Gastrocnemius medialis (tissue), 4 donors: ENCODE results near the gene TMEM221. TPM values are rescaled to one million over a fixed set of nuclear protein-coding genes. Genes with fewer than 3 reads are reported as not detected.

Experiments
- ATAC-seq, 2 donors: fragments of 150-250 bp; one replicate each; pipeline ENCODE4 v1.9.1; 2016
- DNase-seq, 2 donors: peaks; one replicate each; pipeline ENCODE4 v3.0.0-alpha.2; 2019
- H3K27ac ChIP-seq, 4 donors: fragments of 200-600 bp; sonication (generic); 1 replicate in 1 of 4; 2 replicates in 3 of 4; pipeline ENCODE4 v1.5.1; 2016 to 2018; ENCODE audit warnings: mild to moderate bottlenecking in 2 of 4, moderate library complexity in 1 of 4
- H3K27me3 ChIP-seq, 3 donors: fragments of 200-600 bp; sonication (generic) in 2 of 3; 1 replicate in 1 of 3; 2 replicates in 2 of 3; pipeline versions ENCODE4 v1.5.1 to v1.6.0; 2016 to 2019; ENCODE audit warnings: mild to moderate bottlenecking in 1 of 3, moderate library complexity in 1 of 3
- H3K36me3 ChIP-seq, 2 donors: fragments of 200-600 bp; sonication (generic) in 1 of 2; one replicate each; pipeline ENCODE4 v1.5.1; 2017 to 2018
- H3K4me1 ChIP-seq, 2 donors: fragments of 200-600 bp; sonication (generic) in 1 of 2; one replicate each; pipeline ENCODE4 v1.5.1; 2016 to 2017; ENCODE audit warnings: mild to moderate bottlenecking in 2 of 2
- H3K4me3 ChIP-seq, 4 donors: fragments of 200-600 bp; sonication (generic) in 3 of 4; 1 replicate in 1 of 4; 2 replicates in 3 of 4; pipeline ENCODE4 v1.5.1; 2016 to 2019; ENCODE audit warnings: mild to moderate bottlenecking in 2 of 4
- H3K9me3 ChIP-seq, 3 donors: fragments of 200-600 bp; sonication (generic) in 2 of 3; 1 replicate in 1 of 3; 2 replicates in 2 of 3; pipeline ENCODE4 v1.5.1; 2016 to 2019
- CTCF ChIP-seq, 5 experiments: fragments of 450-650 bp in 3 of 5; fragments of 200-600 bp in 2 of 5; sonication (generic) in 2 of 5; IDR thresholded peaks in 4 of 5; conservative IDR thresholded peaks in 1 of 5; 1 replicate in 4 of 5; 2 replicates in 1 of 5; pipeline ENCODE4 v1.5.1; 2016 to 2019; ENCODE audit warnings: antibody characterized with exemption in 5 of 5, mild to moderate bottlenecking in 3 of 5, moderate library complexity in 3 of 5
- POLR2A ChIP-seq, 2 donors: fragments of 450-650 bp; IDR thresholded peaks; one replicate each; pipeline ENCODE4 v1.6.1; 2017; ENCODE audit warnings: antibody characterized with exemption in 2 of 2, mild to moderate bottlenecking in 2 of 2, moderate library complexity in 2 of 2
- in situ Hi-C, 4 donors: fragments of 200-750 bp; cut with MboI; loops; one replicate each; pipeline versions ENCODE4 v1.15.0 to v1.8.0; 2017; ENCODE audit warnings: low sequenced_read_pairs in 4 of 4
- intact Hi-C: fragments of 100-400 bp; cut with DNase I; formaldehyde crosslinking; loops from one replicate; pipeline ENCODE4 v1.15.1; 2023; ENCODE audit warnings: low total_unique reads
- total RNA-seq, 4 donors: library from RNA; depleted of rRNA; stranded (reverse); fragments of >200 nt; gene quantifications; one replicate each; pipeline versions ENCODE4 v1.1.0 to v1.2.3, GENCODE V29; 2016

Gene TMEM221
- total RNA-seq, 4 donors from 2014 or later, result not detected

GRCh38 chr19:17424743-17425365 lies 23.6 kb downstream of the TMEM221 start:
- H3K4me1 ChIP-seq, result peaks cover 7% of the 10 kb centered on the region in 2 donors
- peak in 1 of 5 experiments; percentile 11 for TF ChIP-seq CTCF (IDR thresholded peaks at IDR 0.05 in 4 of 5, conservative IDR thresholded peaks at IDR 0.05 in 1 of 5)
- TF ChIP-seq POLR2A (IDR thresholded peaks at IDR 0.05), result no peak
- DNase-seq (no peak), ATAC-seq (no peak)
- H3K4me3 ChIP-seq, result no peak overlapping the region
- intact Hi-C loops (loop anchor here (5.0 kb wide), 1 partner anchor 42 kb away; no protein-coding TSS in a partner anchor), in situ Hi-C loops (no loop called here)
- H3K36me3 ChIP-seq, result peaks cover 0 to 5% of the 10 kb centered on the region in 2 donors
- no peaks in the 10 kb centered on the region for H3K9me3 ChIP-seq
- H3K27ac ChIP-seq, result no peak overlapping the region
- H3K27me3 ChIP-seq, result no peaks in the 10 kb centered on the region

DNA sequence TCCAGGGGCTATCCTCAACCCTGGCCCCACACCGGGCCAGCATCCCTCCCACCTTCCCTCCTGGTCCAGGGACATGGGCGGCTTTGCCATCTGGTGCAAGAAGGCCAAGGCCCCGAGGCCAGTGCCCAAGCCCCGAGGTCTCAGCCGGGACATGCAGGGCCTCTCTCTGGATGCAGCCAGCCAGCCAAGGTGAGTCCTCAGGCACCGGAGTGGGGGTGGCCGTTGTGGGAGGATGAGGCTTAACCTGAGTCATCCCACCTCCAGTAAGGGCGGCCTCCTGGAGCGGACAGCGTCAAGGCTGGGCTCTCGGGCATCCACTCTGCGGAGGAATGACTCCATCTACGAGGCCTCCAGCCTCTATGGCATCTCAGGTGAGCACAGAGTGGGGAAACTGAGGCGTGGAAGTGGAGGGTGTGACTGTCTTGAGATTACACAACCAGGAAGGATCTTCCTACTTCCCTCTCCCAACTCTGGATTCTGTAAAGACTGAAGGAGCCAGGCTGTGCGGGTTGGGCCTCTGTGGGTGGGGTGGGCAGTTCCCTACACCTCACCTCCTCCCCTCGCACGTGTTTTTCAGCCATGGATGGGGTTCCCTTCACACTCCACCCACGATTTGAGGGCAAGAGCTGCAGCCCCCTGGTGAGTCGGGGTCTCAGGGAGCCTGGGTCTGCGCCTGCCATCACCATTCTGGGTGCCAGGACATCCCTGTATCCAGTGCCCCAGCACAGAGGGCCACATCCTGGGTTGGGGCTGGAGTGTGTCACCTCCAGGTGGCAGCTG lies 24.8 kb downstream of the TMEM221 start:
- TF ChIP-seq CTCF (IDR thresholded peaks at IDR 0.05 in 4 of 5, conservative IDR thresholded peaks at IDR 0.05 in 1 of 5), result no peak
- TF ChIP-seq POLR2A (IDR thresholded peaks at IDR 0.05), result no peak
- DNase-seq (no peak), ATAC-seq (no peak)
- no peaks in the 10 kb centered on the region for H3K9me3 ChIP-seq
- no peaks in the 10 kb centered on the region for H3K27me3 ChIP-seq
- intact Hi-C loops (loop anchor here (5.0 kb wide), 1 partner anchor 44 kb away; no protein-coding TSS in a partner anchor), in situ Hi-C loops (no loop called here)
- peaks cover 11% of the 10 kb centered on the region in 2 donors for H3K4me1 ChIP-seq
- H3K27ac ChIP-seq, result no peak overlapping the region
- no peak overlapping the region for H3K4me3 ChIP-seq
- peaks cover 0 to 5% of the 10 kb centered on the region in 2 donors for H3K36me3 ChIP-seq

DNA sequence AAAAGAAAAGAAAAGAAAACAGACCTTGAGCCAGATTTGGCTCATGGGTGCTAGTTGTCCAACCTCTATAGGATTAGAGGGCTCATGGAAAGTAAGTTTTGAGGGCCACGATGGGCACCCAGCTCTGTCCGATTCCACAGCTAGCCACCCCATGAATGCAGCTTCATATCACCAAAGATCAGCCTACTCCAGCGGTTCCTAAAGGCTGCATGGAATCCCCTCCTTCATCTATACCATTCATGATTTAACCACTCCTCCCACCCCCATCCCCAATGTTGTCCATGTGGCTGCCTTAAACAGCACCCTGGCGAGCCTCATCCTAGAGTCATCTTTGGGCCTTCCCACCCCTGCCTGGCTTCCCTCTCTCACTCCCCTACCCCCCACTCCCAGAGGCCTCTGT lies 26.5 kb downstream of the TMEM221 start:
- TF ChIP-seq CTCF (IDR thresholded peaks at IDR 0.05 in 4 of 5, conservative IDR thresholded peaks at IDR 0.05 in 1 of 5), result no peak
- in situ Hi-C loops (no loop called here), intact Hi-C loops (loop anchor here (5.0 kb wide), 1 partner anchor 45 kb away; no protein-coding TSS in a partner anchor)
- no peak for ATAC-seq
- Histone ChIP-seq H3K27ac (no peak overlapping the region), H3K27me3 (no peaks in the 10 kb centered on the region), H3K36me3 (peaks cover 0 to 5% of the 10 kb centered on the region in 2 donors), H3K9me3 (no peaks in the 10 kb centered on the region), H3K4me1 (peaks cover 11% of the 10 kb centered on the region in 2 donors), H3K4me3 (no peak overlapping the region)
- no peak for DNase-seq

DNA sequence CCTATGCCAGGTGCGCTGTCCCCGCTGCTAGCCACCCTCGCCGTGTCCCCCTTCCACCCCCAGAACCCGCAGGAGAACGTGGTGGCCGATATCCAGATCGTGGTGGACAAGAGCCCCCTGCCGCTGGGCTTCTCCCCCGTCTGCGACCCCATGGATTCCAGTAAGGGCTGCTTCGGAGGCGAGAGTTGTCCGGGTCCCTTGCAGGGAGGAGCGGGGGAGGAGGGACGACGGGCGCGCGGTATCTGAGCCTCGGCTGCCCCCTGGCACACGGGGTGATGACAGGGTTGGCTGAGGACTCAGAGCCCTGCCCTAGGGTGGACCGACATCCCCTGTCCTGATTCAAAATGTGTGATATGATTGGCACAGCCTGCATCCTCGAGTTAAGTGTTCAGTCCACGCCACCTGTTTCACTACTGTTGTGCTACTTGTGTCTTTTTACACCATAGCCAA lies 28.0 kb downstream of the TMEM221 start:
- intact Hi-C loops, result loop anchor here (5.0 kb wide), 1 partner anchor 47 kb away; no protein-coding TSS in a partner anchor
- Histone ChIP-seq H3K9me3 (no peaks in the 10 kb centered on the region), H3K27me3 (no peaks in the 10 kb centered on the region), H3K27ac (peak overlapping the region; percentile 62 to 82 (median 76)), H3K4me1 (peaks cover 11% of the 10 kb centered on the region in 2 donors), H3K36me3 (peaks cover 0 to 5% of the 10 kb centered on the region in 2 donors), H3K4me3 (peak overlapping the region; percentile 73 to 99 (median 86))
- no peak for ATAC-seq
- in situ Hi-C loops, result no loop called here
- no peak for TF ChIP-seq CTCF (IDR thresholded peaks at IDR 0.05 in 4 of 5, conservative IDR thresholded peaks at IDR 0.05 in 1 of 5)
- TF ChIP-seq POLR2A (IDR thresholded peaks at IDR 0.05), result no peak
- peak in 1 of 2 donors; percentile 34 for DNase-seq
